BLaER1 (cell line): ENCODE measurements around the gene FLVCR2.

ENCODE experiments used
- H3K27ac ChIP-seq: shearing (Covaris generic); formaldehyde crosslinking; 2 replicates; pipeline ENCODE4 v1.8.1; 2022
- H3K27me3 ChIP-seq: shearing (Covaris generic); formaldehyde crosslinking; 2 replicates; pipeline ENCODE4 v1.8.1; 2022
- H3K36me3 ChIP-seq: shearing (Covaris generic); formaldehyde crosslinking; 2 replicates; pipeline ENCODE4 v1.8.1; 2022
- H3K4me1 ChIP-seq: shearing (Covaris generic); formaldehyde crosslinking; 2 replicates; pipeline ENCODE4 v1.8.1; 2022
- H3K4me2 ChIP-seq: shearing (Covaris generic); formaldehyde crosslinking; 2 replicates; pipeline ENCODE4 v1.8.1; 2022
- H3K4me3 ChIP-seq: shearing (Covaris generic); formaldehyde crosslinking; 2 replicates; pipeline ENCODE4 v1.8.1; 2022
- H3K9ac ChIP-seq: shearing (Covaris generic); formaldehyde crosslinking; 2 replicates; pipeline ENCODE4 v1.8.1; 2022
- H3K9me3 ChIP-seq: shearing (Covaris generic); formaldehyde crosslinking; 2 replicates; pipeline ENCODE4 v1.8.1; 2022
- H4K20me1 ChIP-seq: shearing (Covaris generic); formaldehyde crosslinking; 2 replicates; pipeline ENCODE4 v1.8.1; 2022
- Cebpa-rat ChIP-seq: shearing (Covaris generic); IDR thresholded peaks from 2 replicates; pipeline ENCODE4 v1.8.1; 2022

FLVCR2 gene

GRCh38 chr14:75607842-75608640 lies 29.6 kb downstream of the FLVCR2 start:
- Histone ChIP-seq H3K4me2 (no peak overlapping the region), H4K20me1 (no peaks in the 10 kb centered on the region), H3K9me3 (peaks cover 26% of the 10 kb centered on the region), H3K36me3 (no peaks in the 10 kb centered on the region), H3K27ac (no peak overlapping the region), H3K27me3 (no peaks in the 10 kb centered on the region), H3K4me1 (no peaks in the 10 kb centered on the region), H3K4me3 (no peak overlapping the region), H3K9ac (no peak overlapping the region)
- TF ChIP-seq Cebpa-rat, result no peak

GRCh38 chr14:75609116-75609515 lies 30.7 kb downstream of the FLVCR2 start:
- Histone ChIP-seq H3K27me3 (no peaks in the 10 kb centered on the region), H3K4me2 (no peak overlapping the region), H3K9me3 (peaks cover 26% of the 10 kb centered on the region), H3K4me1 (no peaks in the 10 kb centered on the region), H3K36me3 (no peaks in the 10 kb centered on the region), H3K27ac (no peak overlapping the region), H3K4me3 (no peak overlapping the region), H4K20me1 (no peaks in the 10 kb centered on the region), H3K9ac (no peak overlapping the region)
- TF ChIP-seq Cebpa-rat, result no peak

DNA sequence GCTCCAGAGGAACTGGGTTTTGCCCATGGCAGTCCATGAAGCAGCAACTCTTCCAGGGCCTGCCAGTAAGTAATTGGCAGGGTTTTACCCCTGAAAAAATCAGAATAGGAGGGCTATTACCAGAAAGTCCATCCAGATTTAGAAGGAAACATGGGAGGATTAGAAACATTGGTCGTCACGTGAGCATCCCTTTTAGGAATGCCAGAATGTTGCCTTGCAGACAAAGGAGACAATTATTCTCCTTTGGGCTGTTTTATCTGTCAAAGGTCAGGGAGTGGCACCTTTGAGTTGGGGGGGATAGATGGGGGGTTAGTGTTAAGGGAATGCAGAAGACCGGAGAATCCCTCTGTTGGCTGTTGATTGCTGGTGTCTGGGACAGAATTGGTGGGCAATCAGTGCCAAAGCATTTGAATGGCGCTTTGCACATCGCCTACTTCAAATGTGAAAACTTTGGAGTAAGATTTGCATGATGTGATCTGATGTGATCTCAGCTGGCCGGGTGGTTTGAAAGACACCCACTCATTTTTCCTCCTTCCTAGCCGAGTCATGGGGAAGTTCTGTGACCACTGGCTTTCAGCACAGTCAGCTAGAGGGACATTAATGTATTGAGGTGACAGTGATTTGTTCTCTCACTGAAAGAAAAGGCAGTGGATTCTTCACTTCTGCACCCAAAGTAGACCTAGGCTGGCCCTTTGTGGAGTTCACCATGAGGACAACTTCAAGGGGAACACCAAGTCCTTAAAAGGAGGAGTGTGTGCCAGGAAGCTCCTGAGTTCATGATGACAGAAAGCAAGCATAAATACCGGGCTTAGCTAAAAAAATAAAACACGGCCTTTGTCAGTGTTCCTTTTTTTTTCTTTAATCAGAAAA lies 31.4 kb downstream of the FLVCR2 start:
- no peaks in the 10 kb centered on the region for H4K20me1 ChIP-seq
- no peaks in the 10 kb centered on the region for H3K27me3 ChIP-seq
- peaks cover 26% of the 10 kb centered on the region for H3K9me3 ChIP-seq
- no peak overlapping the region for H3K27ac ChIP-seq
- peaks cover 1% of the 10 kb centered on the region for H3K4me1 ChIP-seq
- no peaks in the 10 kb centered on the region for H3K36me3 ChIP-seq
- no peak overlapping the region for H3K4me3 ChIP-seq
- no peak overlapping the region for H3K4me2 ChIP-seq
- TF ChIP-seq Cebpa-rat, result no peak
- H3K9ac ChIP-seq, result no peak overlapping the region

DNA sequence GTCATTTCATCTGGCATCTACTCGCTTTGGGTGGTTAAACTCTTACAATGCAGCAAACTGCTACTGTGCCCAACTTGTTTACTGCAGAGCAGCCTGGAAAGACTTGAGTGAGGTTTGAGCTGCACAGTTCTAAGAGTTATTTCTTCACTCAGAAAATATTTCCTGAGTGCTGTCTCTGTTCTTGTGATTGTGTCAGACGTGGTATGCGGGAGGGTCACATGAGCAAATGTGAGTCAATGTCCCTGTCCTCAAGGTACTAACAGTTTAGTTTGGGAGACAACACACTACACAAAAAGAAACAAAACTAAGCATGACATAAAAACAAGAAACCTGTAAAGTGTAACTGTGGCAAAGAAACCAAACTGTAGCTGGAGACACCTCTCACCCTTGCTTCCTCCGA lies 32.4 kb downstream of the FLVCR2 start:
- H3K27me3 ChIP-seq, result no peaks in the 10 kb centered on the region
- H3K9me3 ChIP-seq, result peaks cover 26% of the 10 kb centered on the region
- H3K36me3 ChIP-seq, result no peaks in the 10 kb centered on the region
- H3K27ac ChIP-seq, result no peak overlapping the region
- H4K20me1 ChIP-seq, result no peaks in the 10 kb centered on the region
- H3K4me2 ChIP-seq, result no peak overlapping the region
- no peak for TF ChIP-seq Cebpa-rat
- H3K4me1 ChIP-seq, result peaks cover 9% of the 10 kb centered on the region
- H3K4me3 ChIP-seq, result no peak overlapping the region
- no peak overlapping the region for H3K9ac ChIP-seq

DNA sequence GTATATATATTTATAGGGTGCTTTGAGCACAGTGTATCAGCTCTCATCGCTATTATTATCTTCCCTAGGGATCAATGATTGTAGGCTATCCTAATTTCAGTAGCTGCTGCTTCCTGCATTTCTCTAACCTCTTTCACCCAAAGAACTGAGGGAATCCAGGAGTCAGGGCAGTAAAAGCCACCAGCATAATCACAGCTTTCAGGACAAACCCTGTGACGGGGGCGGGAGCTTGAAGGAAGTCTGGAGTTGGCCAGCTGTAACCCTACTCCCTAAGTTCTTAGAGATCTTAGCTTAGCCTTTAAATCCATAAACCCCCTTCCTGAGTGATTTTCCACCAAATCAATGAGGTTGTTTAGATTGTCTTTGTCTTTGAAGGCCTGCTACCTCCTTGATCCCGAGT lies 33.7 kb downstream of the FLVCR2 start:
- Histone ChIP-seq H4K20me1 (no peaks in the 10 kb centered on the region), H3K9ac (no peak overlapping the region), H3K36me3 (no peaks in the 10 kb centered on the region), H3K9me3 (peaks cover 18% of the 10 kb centered on the region), H3K27me3 (no peaks in the 10 kb centered on the region), H3K4me2 (no peak overlapping the region), H3K27ac (no peak overlapping the region), H3K4me1 (peaks cover 9% of the 10 kb centered on the region), H3K4me3 (no peak overlapping the region)
- no peak for TF ChIP-seq Cebpa-rat

GRCh38 chr14:75614179-75614578 lies 35.8 kb downstream of the FLVCR2 start:
- Histone ChIP-seq H3K9ac (no peak overlapping the region), H3K27ac (no peak overlapping the region), H3K4me2 (no peak overlapping the region), H3K4me1 (peaks cover 9% of the 10 kb centered on the region), H3K36me3 (no peaks in the 10 kb centered on the region), H3K27me3 (no peaks in the 10 kb centered on the region), H4K20me1 (no peaks in the 10 kb centered on the region), H3K4me3 (no peak overlapping the region), H3K9me3 (no peaks in the 10 kb centered on the region)
- no peak for TF ChIP-seq Cebpa-rat

- no peaks in the 10 kb centered on the region for H3K9me3 ChIP-seq
- no peak overlapping the region for H3K9ac ChIP-seq
- H3K27ac ChIP-seq, result no peak overlapping the region
- no peak for TF ChIP-seq Cebpa-rat
- H3K4me2 ChIP-seq, result peak overlapping the region; percentile 39
- no peaks in the 10 kb centered on the region for H3K27me3 ChIP-seq
- no peak overlapping the region for H3K4me3 ChIP-seq
- H3K36me3 ChIP-seq, result no peaks in the 10 kb centered on the region
- no peaks in the 10 kb centered on the region for H4K20me1 ChIP-seq
- peaks cover 9% of the 10 kb centered on the region for H3K4me1 ChIP-seq
Measured at GRCh38 chr14:75615200-75615599, 36.8 kb downstream of the FLVCR2 start.

- Histone ChIP-seq H3K9ac (no peak overlapping the region), H3K4me2 (no peak overlapping the region), H3K27ac (no peak overlapping the region), H3K4me1 (peaks cover 18% of the 10 kb centered on the region), H3K36me3 (no peaks in the 10 kb centered on the region), H3K9me3 (no peaks in the 10 kb centered on the region), H3K27me3 (no peaks in the 10 kb centered on the region), H4K20me1 (no peaks in the 10 kb centered on the region), H3K4me3 (no peak overlapping the region)
- no peak for TF ChIP-seq Cebpa-rat
Measured at GRCh38 chr14:75619548-75619947, 41.1 kb downstream of the FLVCR2 start.

GRCh38 chr14:75625034-75625433 lies 46.6 kb downstream of the FLVCR2 start:
- H3K4me1 ChIP-seq, result peaks cover 10% of the 10 kb centered on the region
- no peak overlapping the region for H3K27ac ChIP-seq

GRCh38 chr14:75626396-75626795 lies 48.0 kb downstream of the FLVCR2 start:
- H3K4me3 ChIP-seq, result no peak overlapping the region
- peaks cover 10% of the 10 kb centered on the region for H3K4me1 ChIP-seq
- H3K4me2 ChIP-seq, result no peak overlapping the region
- H3K36me3 ChIP-seq, result no peaks in the 10 kb centered on the region
- no peaks in the 10 kb centered on the region for H3K9me3 ChIP-seq
- no peak overlapping the region for H3K9ac ChIP-seq
- no peak overlapping the region for H3K27ac ChIP-seq
- TF ChIP-seq Cebpa-rat, result no peak
- no peaks in the 10 kb centered on the region for H4K20me1 ChIP-seq
- no peaks in the 10 kb centered on the region for H3K27me3 ChIP-seq

More at GRCh38 chr14:75625034-75625433, 46.6 kb downstream of the FLVCR2 start:
- Histone ChIP-seq H3K4me3 (no peak overlapping the region), H3K9me3 (no peaks in the 10 kb centered on the region), H4K20me1 (no peaks in the 10 kb centered on the region), H3K27me3 (no peaks in the 10 kb centered on the region), H3K4me2 (no peak overlapping the region), H3K9ac (no peak overlapping the region), H3K36me3 (no peaks in the 10 kb centered on the region)
- TF ChIP-seq Cebpa-rat, result no peak
